Measurements from ENCODE around the gene CCL4L2.
A peak's percentile ranks its signal among the peaks of the same experiment; 100 is the strongest.
"Not testable (repeated sequence)": the region's sequence is repeated elsewhere in the genome, so short reads cannot be mapped to it uniquely, and the experiment has no call there.

CCL4L2 gene

DNA sequence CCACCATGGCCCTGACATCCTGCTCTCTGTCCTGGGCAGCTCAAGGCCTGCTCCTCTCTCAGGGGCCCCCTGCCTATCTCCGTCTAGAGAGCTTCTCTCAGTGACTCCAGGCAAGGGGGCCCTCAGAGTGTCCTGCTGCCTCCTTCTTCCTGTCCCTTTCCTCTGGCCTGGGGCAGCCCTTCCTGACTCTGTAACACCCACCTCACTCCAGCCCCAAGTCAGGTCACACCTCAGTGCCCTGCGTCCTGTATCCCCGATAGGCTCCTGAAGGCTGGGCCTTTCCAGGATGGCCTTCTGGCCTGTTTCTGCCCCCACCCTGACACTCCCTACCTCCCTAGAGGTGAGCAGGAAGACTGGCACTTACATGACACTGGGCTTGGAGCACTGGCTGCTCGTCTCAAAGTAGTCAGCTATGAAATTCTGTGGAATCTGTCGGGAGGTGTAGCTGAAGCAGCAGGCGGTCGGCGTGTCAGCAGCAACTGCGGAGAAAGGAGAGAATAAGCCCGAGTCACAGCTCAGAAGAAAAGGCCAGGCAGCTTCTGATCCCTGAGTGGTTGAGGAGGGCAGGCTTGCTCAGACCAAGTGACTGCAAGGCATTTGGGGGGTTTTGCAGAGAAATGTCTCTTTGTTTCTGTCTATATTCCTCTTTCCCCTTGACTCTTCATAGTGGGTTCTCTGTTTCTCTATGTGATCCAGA, 15.3 kb upstream of the CCL4L2 start:
- DNase-seq = no peak

DNA sequence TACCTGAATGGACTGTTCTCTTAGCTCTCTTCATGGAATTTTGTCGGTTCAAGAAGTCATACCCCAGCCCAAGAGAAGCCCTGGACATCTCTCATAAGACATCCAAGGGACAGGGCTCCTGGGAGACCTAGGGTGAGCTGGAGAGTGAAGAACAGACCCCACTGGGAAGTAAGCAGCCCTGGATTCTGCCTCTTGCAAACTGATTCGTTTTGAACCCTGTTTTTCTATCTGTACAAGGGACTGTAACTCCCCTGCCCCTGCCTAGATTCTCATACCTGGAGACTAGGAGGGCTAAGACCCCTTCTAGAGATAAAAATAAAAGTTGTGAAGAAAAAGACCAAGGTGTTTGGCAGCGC, 14.8 kb upstream of the CCL4L2 start:
- no peak for DNase-seq

DNA sequence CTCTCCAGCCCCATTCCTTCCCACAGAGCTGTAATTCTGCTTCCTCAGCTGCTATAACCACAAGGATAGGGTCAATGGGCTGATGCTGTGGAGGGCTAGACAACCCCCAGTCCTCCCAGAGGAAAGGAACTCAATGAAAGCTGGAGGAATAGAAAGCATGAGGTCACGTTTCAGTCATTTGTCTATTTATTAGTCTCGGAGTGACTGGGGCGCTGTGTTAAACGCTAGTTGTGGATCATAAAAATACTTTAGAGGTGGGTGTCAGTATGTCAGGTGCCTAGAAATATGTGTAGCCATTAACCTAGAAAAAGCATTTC, 13.5 kb upstream of the CCL4L2 start:
- DNase-seq = no peak

GRCh38 chr17:36198831-36199465, 11.9 kb upstream of the CCL4L2 start:
- peak; percentile 66 to 77 for DNase-seq

DNA sequence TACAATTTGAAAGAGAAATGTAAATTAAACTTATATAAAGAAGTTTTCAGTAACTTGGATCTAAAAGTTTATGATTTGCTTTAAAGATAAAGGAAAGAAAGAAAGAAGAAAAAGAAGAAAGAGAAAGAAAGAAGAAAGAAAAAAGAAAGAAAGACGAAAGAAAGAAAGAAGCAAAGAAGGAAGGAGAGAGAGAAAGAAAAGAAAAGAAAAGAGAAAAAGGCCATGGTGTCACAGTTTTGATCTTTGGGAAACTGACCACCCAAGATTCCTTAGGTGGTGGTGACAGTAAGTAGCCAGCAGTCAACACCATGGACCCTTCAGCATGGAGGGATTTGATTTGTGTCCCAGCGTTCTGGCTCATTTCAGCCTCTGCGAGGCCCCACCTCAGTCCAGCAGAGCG, 9.8 kb upstream of the CCL4L2 start:
- DNase-seq = not testable (repeated sequence)

DNA sequence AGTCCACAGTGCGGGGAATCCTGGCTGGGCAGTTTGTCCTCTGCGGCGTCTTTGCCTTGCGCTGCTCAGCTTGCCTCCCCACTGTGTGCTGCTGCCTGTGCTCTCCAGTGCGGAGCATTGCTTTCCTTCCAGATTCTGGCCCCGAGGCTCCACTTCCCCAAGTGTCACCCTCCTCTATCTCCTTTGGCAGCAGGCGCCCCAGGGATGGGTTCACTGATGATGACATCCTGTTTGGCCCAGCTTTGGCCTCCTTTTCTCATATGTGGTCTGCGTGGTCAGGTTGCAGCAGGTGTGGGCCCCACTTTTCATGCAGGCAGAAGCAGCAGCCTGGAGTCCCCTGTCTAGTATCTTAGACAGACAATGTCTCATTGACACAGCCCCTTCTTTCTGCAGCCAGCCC, 9.4 kb upstream of the CCL4L2 start:
- DNase-seq = not testable (repeated sequence)

- no peak for DNase-seq
Observed at GRCh38 chr17:36203335-36203734, 7.5 kb upstream of the CCL4L2 start.

- no peak for DNase-seq
Observed at GRCh38 chr17:36204724-36205500, 6.0 kb upstream of the CCL4L2 start.

DNA sequence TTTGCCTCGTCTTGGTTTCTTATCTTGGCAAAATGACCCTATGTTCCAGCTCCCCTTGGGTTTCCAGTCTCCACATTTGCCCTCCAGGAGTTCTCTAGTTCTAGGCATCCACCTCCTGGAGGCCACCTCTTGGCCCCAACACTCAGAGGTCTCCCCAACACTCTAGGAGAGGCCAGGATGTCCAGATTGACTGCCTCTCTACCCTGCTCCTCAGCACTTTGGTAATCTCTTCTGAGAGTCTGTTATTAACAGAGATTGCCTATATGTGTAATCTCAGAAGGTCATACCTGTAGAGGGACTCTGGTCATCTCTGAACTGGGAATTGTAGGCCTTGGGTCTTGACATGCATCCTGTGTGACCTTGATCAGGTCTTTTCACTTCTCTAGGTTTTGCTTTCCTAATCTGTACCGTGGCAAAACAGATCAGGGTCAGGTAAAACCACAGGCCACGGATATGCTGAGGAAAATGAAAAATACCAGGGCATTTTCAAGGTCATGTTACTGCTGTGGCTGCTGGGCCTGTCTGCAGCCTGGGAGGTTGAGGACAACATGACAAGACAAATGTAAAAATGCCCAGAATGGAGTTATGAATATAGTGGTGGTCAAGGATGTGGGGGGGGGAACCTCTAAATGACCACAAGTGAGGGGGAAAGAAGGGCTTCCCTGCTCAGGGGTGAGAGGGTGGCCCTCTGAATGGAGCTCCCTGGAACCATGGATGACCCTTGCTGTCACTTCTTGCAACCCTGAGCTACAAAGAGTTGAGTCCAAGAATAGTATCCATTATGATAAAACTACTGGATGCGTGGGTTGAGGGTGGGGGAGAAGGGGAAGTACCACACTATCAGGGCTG, 5.0 kb upstream of the CCL4L2 start:
- DNase-seq = no peak

DNA sequence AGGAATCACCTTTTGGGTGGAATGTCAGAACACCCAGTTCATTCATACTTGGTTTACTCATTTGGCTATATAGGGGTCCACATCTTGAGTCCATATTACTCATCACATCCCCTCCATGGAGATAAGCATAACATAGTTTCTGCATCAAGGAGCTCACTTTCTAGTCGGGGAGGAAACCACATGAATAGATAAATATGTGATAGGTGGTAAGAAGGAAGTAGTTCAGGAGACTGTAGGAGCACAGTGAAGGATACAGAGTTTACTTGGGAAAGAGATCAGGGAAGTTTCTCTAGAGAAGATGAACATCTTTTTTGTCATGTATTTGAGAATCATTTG, 4.4 kb upstream of the CCL4L2 start:
- not testable (repeated sequence) for DNase-seq

- DNase-seq = not testable (repeated sequence)
Observed at GRCh38 chr17:36207383-36207782, 3.5 kb upstream of the CCL4L2 start.

- no peak for DNase-seq
Observed at GRCh38 chr17:36209575-36209974, 1.3 kb upstream of the CCL4L2 start.

- peak in 1 of 2 donors; percentile 53 for DNase-seq
Observed at GRCh38 chr17:36211484-36212271, 815 bp downstream of the CCL4L2 start.

- no peak for DNase-seq
Observed at GRCh38 chr17:36212272-36212605, 1.4 kb downstream of the CCL4L2 start.

DNA sequence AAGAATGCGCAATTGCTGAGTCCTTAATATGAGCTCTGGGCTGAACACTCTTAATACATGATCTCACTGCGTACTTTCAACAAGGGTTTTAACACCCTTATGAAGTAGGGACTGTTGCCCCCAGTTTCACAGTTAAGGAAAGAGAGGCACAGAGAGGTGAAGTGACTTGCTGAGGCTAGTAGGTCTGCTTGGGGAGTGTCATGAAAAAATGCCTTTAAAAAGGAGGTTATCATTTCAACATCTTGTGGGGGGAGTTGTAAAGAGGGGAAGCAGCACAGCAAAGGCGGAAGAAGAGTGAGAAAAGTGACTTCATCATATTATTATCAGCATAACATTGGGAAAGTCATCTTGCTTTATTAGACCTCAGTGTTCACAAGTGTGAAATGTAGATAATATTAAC, 2.1 kb downstream of the CCL4L2 start:
- DNase-seq = no peak

DNA sequence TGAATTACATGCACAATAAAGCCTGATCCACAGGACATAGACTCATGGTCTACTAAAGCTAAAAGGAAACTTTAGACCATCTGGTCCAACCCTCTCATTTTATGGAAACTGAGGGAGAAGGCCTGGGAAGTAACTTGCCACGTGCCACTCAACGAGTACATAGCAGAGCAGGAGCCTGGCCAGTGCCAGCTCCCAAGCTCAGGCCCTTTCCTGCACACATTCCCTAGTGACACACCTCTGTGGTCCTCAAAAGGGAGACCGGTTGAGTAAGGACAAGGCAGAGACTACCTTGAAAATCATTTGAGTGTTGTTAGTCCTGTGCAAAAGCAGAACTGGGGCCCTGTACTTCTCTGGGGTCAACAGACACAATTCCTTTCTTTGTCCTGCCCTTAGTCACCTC, 2.8 kb downstream of the CCL4L2 start:
- no peak for DNase-seq

GRCh38 chr17:36214918-36215317, 4.1 kb downstream of the CCL4L2 start:
- no peak for DNase-seq

DNA sequence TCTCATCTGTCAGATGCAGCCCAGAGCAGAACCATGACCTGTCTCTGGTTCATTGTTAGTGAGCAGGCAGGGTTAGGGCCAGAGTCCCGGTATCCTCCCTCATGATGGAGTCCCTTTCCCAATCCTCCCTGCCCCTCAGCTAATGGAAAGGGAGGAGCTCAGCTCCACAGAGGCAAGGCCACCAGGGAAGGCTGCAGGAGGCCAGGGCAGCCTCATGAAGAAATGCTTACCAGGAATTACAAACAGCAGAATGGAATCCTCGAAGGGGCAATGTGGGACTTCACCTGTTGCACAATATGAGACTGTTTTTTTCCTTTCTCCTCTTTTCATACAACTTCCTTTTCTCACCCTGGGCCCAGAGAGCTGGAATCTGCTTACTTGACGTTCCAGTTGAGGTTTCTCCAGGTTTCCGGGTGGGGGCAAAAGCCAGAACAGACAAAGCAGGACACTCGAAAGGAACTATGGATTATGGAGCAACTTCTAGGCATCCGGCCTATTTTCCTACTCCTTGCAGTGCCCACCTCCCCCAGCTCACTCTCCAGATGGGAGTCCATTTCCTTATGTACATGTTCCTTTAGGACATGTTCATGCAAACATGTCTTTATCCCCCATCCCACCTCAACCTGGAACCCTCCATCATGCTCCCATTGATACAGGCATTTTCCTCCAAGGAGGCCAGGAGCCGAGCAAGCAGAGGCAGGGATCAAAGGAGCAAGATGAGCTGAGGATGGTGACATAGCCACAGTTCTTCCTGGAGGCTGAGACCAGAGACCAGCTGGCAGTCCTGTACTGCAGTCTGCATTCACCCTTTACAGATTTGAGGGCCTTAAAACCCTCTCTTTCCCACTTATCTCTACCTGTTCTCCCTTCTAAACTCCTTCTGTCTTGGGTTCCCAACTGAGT, 4.8 kb downstream of the CCL4L2 start:
- DNase-seq = not testable (repeated sequence)

GRCh38 chr17:36219556-36219955, 8.7 kb downstream of the CCL4L2 start:
- not testable (repeated sequence) for DNase-seq

DNA sequence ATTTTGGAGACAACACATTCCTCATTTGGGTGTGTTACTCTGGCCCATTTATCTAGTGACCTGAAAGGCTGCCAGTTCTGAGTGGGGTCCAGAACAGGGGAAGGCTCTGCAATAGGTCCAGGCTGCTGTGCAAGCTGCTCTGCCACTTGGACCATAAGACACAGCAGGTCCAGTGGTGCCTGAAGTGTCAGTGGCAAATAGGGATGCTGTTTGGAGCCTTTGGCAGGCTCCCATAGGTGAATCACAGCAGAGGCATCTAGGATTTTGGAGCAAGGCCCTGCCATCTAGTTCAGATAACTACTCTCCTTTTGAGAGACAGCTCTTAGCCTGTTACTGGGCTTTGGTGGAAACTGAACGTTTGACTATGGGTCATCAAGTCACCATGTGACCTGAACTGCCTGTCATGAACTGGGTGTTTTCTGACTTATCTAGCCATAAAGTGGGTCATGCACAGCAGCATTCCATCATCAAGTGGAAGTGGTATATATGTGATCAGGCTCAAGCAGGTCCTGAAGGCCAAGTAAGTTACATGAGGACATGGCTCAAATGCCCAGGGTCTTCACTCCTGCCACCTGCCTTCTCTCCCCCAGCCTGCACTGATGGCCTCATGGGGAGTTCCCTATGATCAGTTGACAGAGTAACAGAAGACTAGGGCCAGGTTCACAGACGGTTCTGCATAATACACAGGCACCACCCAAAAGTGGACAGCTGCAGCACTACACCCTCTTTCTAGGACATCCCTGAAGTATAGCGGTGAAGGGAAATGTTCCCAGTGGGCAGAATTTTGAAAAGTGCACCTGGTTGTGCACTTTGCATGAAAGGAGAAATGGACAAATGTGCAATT, 10.1 kb downstream of the CCL4L2 start:
- not testable (repeated sequence) for DNase-seq
